Thymus (tissue), 11 donors: ENCODE results near the gene GSG1L2. TPM values are rescaled to one million over a fixed set of nuclear protein-coding genes. Genes with fewer than 3 reads are reported as not detected.

Experiments
- DNase-seq, 9 donors: peaks; one replicate each; pipeline ENCODE4 v3.0.0-alpha.2; 2013; ENCODE audit warnings: low spot score in 9 of 9, low read depth in 6 of 9, missing footprints in 1 of 9
- H3K27ac ChIP-seq, 2 donors: one replicate each; pipeline ENCODE4 v1.5.1; 2013; ENCODE audit warnings: control low read depth in 1 of 2, low read depth in 1 of 2, low read length in 1 of 2, mild to moderate bottlenecking in 1 of 2, moderate library complexity in 1 of 2
- H3K27me3 ChIP-seq, 2 donors: one replicate each; pipeline ENCODE4 v1.5.1; 2013; ENCODE audit warnings: low read length in 1 of 2; ENCODE audit not compliant: control insufficient read depth in 2 of 2, insufficient read depth in 1 of 2
- H3K36me3 ChIP-seq, 2 donors: one replicate each; pipeline ENCODE4 v1.5.1; 2013; ENCODE audit warnings: low read length in 1 of 2, mild to moderate bottlenecking in 1 of 2, moderate library complexity in 1 of 2; ENCODE audit not compliant: control insufficient read depth in 2 of 2, insufficient read depth in 2 of 2
- H3K4me1 ChIP-seq, 2 donors: one replicate each; pipeline ENCODE4 v1.5.1; 2013; ENCODE audit warnings: low read length in 2 of 2; ENCODE audit not compliant: control insufficient read depth in 2 of 2, insufficient read depth in 2 of 2
- H3K4me3 ChIP-seq, 2 donors: one replicate each; pipeline ENCODE4 v1.5.1; 2013; ENCODE audit warnings: low read length in 2 of 2, control low read depth in 1 of 2, mild to moderate bottlenecking in 1 of 2
- H3K9me3 ChIP-seq, 2 donors: one replicate each; pipeline ENCODE4 v1.5.1; 2013; ENCODE audit warnings: low read length in 1 of 2, mild to moderate bottlenecking in 1 of 2; ENCODE audit not compliant: control insufficient read depth in 2 of 2, insufficient read depth in 1 of 2
- WGBS: extraction: QIAGEN DNeasy Blood & Tissue Kit; methylation state at CpG from one replicate; pipeline ENCODE4 v1.1.7; 2013; 5-methylcytosine and 5-hydroxymethylcytosine counted together
- polyA plus RNA-seq: library from polyadenylated mRNA; stranded (reverse); fragments of 200-250 nt; gene quantifications from one replicate; pipeline ENCODE4 v1.2.3, GENCODE V29; 2013
- total RNA-seq: library from RNA; stranded (reverse); fragments of 120-200 nt; gene quantifications from one replicate; pipeline ENCODE4 v1.2.4, GENCODE V29; 2013
- donor health status: healthy.

Gene GSG1L2
- total and polyA plus RNA-seq, 2 donors: not detected

DNA sequence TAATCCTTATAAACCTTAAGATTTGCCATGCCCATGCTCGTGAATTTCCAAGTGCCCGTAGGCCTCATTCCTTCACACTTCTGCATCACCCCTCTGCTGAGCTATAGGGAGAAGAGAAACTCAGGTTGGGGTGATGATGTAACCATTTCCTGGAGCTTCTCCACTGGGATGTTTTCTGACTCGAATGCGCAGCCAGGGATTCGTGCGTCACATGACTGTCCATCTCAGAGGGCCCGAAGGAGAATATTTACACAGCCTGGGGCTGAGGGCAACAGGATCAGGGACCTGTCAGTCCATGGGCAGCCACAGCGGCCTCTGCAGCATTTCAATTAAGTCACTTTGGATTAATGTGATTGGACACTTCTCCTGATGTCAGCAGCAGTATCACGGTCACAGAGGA is 8.7 kb downstream of the GSG1L2 start:
- WGBS: 87% methylated on average over 9 of the region's 9 CpGs
- no peak overlapping the region for H3K27ac ChIP-seq

DNA sequence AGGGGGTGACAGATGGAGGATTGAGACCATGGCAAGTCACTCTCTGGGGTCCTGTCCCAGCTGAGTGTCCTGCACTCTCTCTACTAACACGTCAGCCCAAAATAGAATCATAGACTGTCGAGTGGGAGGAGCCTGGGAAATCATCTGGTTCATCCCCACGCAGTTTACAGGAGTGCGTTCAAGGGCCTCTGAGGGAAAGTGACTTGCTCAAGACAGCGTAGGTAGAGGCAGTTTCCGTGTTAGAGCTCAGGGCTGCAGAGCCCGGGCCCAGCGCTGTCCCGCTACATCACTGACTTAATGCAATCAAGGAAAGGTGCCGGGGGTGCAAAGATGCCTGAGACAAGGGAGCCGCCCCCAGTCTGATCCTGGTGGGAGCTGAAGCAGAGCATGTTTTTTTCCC is 10.3 kb downstream of the GSG1L2 start:
- WGBS: 88% methylated on average over 11 of the region's 11 CpGs
- Histone ChIP-seq H3K4me3 (no peak overlapping the region), H3K36me3 (no peaks in the 10 kb centered on the region), H3K27ac (no peak overlapping the region), H3K4me1 (no peaks in the 10 kb centered on the region), H3K27me3 (no peaks in the 10 kb centered on the region), H3K9me3 (no peaks in the 10 kb centered on the region)
- DNase-seq: no peak

More for the DNA sequence above, 8.7 kb downstream of the GSG1L2 start:
- Histone ChIP-seq H3K27me3 (no peaks in the 10 kb centered on the region), H3K4me1 (no peaks in the 10 kb centered on the region), H3K36me3 (no peaks in the 10 kb centered on the region), H3K4me3 (no peak overlapping the region), H3K9me3 (no peaks in the 10 kb centered on the region)
- DNase-seq: no peak

DNA sequence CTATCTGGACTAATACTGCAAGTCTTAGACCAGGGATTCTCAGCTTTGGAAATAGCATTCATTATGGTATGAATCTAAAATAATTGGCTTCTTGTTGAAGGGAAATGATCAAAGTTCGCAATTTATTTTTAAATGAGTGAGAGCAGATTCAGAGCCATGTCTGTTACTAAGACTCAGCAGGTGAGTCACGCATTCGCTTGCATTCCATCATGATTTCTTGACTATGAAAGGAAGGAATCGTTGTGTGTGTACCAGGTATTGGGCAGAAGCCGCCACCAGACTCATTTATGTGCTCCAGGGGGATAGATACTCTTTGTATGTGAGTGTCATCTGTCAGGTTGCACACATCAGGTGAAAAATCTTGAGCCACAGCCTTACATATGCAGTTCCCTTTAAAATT is 10.8 kb downstream of the GSG1L2 start:
- WGBS: 94% methylated on average over 5 of the region's 5 CpGs
- Histone ChIP-seq H3K4me3 (no peak overlapping the region), H3K27ac (no peak overlapping the region), H3K9me3 (no peaks in the 10 kb centered on the region), H3K4me1 (no peaks in the 10 kb centered on the region), H3K36me3 (no peaks in the 10 kb centered on the region), H3K27me3 (no peaks in the 10 kb centered on the region)
- DNase-seq: no peak

DNA sequence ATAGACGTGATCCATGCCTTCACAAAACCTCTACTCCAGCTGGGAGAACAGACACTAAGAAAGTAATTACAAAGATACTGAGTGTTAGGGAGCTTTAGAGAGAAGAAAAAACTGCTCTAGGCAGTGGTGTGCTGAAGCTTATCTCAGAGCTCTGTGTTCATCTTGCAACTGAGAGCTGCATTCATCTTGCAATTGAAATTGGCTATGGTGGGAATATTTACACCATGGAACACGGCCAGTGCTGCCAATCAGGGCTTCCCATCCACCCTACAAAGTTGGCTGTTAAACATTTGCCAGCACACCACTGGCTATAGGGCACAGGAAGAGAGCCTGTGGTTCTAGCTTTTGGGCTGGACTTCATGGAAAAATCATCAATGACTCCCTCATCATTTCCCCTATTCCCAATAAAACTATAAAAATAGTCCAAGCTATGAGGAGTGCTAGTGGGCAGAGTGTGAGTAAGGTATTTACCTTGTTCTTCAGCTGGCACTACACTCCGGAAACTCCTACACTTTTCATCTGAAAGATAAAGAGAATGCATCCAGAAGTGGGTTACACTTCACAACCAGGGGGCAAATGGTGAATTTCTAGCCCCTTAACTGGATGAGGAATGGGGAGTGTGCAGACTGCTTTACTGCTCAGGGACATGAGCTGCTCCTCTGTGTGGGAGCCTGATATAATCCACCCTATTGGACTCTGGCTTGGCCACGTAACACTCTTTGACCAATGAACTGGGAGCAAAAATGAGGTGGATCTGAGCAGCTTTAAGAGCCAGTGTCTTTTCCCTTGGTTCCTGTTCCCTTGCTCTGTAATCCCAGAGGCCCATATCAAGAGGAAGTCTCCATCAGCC is 11.6 kb downstream of the GSG1L2 start:
- H3K4me3 ChIP-seq: no peak overlapping the region
- no peaks in the 10 kb centered on the region for H3K27me3 ChIP-seq
- no peak overlapping the region for H3K27ac ChIP-seq
- H3K36me3 ChIP-seq: no peaks in the 10 kb centered on the region
- H3K4me1 ChIP-seq: no peaks in the 10 kb centered on the region
- H3K9me3 ChIP-seq: no peaks in the 10 kb centered on the region
- WGBS: 85% methylated on average over 4 of the region's 4 CpGs
- DNase-seq: no peak

DNA sequence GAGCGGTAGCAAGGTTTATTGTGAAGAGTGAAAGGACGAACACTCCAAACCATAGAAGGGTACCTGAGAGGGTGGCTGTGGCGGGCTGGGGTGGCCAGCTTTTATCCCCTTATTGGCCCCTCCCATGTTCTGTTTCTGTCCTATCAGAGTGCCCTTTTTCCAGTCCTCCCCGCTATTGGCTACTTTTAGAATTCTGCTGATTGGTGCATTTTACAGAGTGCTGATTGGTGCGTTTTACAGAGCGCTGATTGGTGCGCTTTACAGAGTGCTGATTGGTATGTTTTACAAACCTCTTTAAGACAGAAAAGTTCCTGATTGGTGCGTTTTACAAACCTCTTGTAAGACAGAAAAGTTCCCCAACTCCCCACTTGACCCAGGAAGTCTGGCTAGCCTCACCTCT is 12.5 kb downstream of the GSG1L2 start:
- Histone ChIP-seq H3K27ac (no peak overlapping the region), H3K4me3 (no peak overlapping the region), H3K9me3 (no peaks in the 10 kb centered on the region), H3K36me3 (no peaks in the 10 kb centered on the region), H3K4me1 (no peaks in the 10 kb centered on the region), H3K27me3 (no peaks in the 10 kb centered on the region)
- no peak for DNase-seq
- 96% methylated on average over 8 of the region's 8 CpGs for WGBS

DNA sequence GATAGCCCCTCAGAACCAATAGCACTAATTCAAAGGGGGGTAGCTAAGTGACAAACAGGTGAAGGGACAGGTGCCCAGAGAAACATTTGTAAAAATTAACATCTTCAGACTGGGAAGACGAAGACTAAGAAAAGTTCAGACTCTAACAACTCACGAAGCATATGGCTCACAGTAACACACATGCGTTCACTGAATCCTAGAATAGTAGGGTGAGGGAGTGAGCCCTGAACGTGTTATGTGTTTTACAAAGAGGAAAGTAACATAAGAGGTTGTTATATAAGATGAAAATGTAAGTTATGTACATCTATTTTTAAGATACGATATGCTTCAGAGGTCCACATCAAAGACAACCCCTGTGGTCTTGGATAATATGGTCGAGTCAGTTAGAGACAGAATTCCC is 15.2 kb downstream of the GSG1L2 start:
- no peak overlapping the region for H3K4me3 ChIP-seq
- H3K27me3 ChIP-seq: no peaks in the 10 kb centered on the region
- no peak for DNase-seq
- H3K9me3 ChIP-seq: no peaks in the 10 kb centered on the region
- H3K27ac ChIP-seq: no peak overlapping the region
- H3K4me1 ChIP-seq: no peaks in the 10 kb centered on the region
- WGBS: 94% methylated on average over 6 of the region's 6 CpGs
- H3K36me3 ChIP-seq: no peaks in the 10 kb centered on the region

DNA sequence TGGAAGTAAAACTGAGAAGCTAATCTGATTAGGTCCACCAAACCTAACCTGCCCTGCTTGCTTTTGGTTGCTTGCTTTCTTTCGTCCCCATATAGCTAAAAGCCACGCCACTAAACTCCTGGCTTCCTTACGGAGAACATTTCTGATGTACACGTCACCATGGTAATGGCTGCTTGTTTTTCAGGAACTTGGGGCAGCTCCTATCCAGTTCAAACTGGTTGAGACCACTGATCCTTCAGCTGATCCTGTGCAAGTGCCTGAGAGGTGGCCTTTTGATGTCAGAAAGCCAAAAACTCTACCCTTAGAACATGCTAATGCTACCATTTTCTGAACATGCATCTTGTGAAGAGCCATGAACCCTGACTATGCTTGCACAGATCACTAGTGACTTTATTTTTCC is 16.1 kb downstream of the GSG1L2 start:
- no peak for DNase-seq
- WGBS: 27% methylated on average over 4 of the region's 4 CpGs
- Histone ChIP-seq H3K4me1 (no peaks in the 10 kb centered on the region), H3K4me3 (no peak overlapping the region), H3K9me3 (no peaks in the 10 kb centered on the region), H3K36me3 (no peaks in the 10 kb centered on the region), H3K27me3 (no peaks in the 10 kb centered on the region), H3K27ac (no peak overlapping the region)

DNA sequence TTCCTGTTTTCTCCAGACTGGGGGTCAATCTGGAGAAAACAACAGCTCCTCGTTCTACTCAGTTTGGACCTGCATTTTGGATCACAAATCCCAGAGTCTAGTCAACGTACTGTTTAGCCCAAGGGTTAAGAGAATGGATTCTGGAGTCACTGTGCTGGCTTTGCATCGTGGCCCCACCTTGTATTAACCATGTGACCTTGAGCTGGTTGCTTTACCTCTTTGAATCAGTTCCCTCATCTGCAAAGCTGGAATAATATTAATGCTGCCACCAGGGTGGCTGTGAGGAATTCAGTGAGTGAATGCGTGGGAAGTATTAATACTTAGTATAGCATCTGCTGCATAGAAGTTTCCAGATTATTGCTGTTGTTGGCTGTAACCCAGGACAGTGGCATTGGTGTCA is 19.2 kb downstream of the GSG1L2 start:
- WGBS: 67% methylated on average over 4 of the region's 4 CpGs
- DNase-seq: no peak
- no peaks in the 10 kb centered on the region for H3K9me3 ChIP-seq
- no peaks in the 10 kb centered on the region for H3K4me1 ChIP-seq
- H3K36me3 ChIP-seq: no peaks in the 10 kb centered on the region
- H3K4me3 ChIP-seq: no peak overlapping the region
- H3K27me3 ChIP-seq: no peaks in the 10 kb centered on the region
- H3K27ac ChIP-seq: no peak overlapping the region

DNA sequence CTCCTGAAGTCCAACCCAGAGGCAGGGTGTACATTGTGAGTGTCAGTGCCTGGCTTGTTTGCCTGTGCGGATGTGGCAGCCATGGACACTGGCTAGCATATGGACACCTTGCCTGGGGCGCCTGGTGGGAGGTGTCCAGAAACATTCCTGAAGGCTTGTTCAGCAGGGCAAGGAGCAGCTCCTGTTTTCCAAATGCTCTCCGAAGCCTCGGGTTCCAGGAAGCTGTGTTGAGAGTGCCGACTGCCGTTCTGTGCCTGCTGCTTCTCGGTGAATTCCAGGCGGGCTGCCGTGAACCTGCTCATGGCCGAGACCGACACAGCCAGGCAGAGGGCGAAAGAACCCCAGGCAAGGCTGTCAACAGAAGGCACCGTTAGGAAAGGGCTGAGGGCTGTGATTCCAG is 19.6 kb downstream of the GSG1L2 start:
- no peaks in the 10 kb centered on the region for H3K9me3 ChIP-seq
- no peaks in the 10 kb centered on the region for H3K36me3 ChIP-seq
- H3K27me3 ChIP-seq: no peaks in the 10 kb centered on the region
- WGBS: 75% methylated on average over 13 of the region's 13 CpGs
- H3K27ac ChIP-seq: no peak overlapping the region
- DNase-seq: no peak
- no peak overlapping the region for H3K4me3 ChIP-seq
- no peaks in the 10 kb centered on the region for H3K4me1 ChIP-seq
